MG63 (cell line): ENCODE measurements around the gene CYP51A1. TPM values are rescaled to one million over a fixed set of nuclear protein-coding genes. Genes with fewer than 3 reads are reported as not detected.
"Not testable (repeated sequence)": the region's sequence is repeated elsewhere in the genome, so short reads cannot be mapped to it uniquely, and the experiment has no call there.

Source experiments
- DNase-seq: peaks from one replicate; pipeline ENCODE4 v3.0.0-alpha.2; 2020
- H3K27me3 ChIP-seq: fragments of 250-450 bp; sonication (Bioruptor Pico); 2 replicates; pipeline ENCODE4 v1.5.1; 2020; ENCODE audit warnings: mild to moderate bottlenecking, moderate library complexity
- H3K36me3 ChIP-seq: fragments of 250-450 bp; sonication (Bioruptor Pico); 2 replicates; pipeline ENCODE4 v1.5.1; 2020; ENCODE audit warnings: mild to moderate bottlenecking, moderate library complexity
- H3K4me3 ChIP-seq: fragments of 250-450 bp; sonication (Bioruptor Pico); 2 replicates; pipeline ENCODE4 v1.5.1; 2020; ENCODE audit warnings: mild to moderate bottlenecking, moderate library complexity
- H3K9me3 ChIP-seq: fragments of 250-450 bp; sonication (Bioruptor Pico); 2 replicates; pipeline ENCODE4 v1.5.1; 2020; ENCODE audit warnings: mild to moderate bottlenecking, moderate library complexity
- total RNA-seq: library from RNA; depleted of rRNA; stranded (reverse); fragments of >200 nt; shearing (Covaris generic); gene quantifications from 2 replicates; pipeline ENCODE4 v1.2.3, GENCODE V29; 2014; ENCODE audit warnings: low replicate concordance

Gene CYP51A1
- total RNA-seq, 1 experiment from 2014 or later, result 38.4 TPM

DNA sequence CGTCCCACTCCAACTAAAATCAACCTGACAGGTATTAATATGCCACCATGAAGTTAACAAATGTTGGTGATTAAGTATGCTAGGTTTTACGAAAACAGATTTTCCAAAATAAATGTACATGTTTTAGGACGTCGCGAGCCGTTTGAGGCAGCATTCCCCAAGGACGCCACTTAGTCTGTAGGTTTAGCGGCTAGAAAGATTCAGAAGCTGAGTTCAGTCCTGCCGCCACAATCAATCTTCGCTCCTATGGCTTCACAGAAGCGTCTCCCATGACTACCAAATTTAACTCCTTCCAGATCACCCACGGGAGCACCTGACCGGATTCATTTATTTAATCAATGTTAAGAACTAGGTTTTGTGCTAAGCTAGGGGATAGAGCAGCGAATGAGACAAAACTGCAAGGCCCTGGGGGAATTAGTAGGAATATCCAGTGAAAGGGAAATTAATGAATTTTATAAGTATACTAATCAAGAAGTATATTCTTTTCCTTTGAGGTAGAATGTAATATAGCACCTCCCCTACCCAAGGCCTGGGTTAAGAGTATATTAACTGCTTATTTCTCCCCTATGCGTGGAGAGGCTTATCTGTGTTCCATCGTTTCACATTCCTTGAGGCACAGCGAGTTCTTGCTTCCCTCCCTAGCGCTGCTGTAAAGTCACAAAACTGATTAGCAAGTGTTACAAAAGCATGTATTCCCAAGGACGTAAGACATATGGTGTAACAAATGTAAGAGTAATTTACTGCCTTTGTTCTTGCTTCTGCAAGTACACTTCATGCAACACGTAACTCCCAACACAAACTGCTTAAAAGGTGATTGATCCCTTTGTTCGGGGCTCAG, 994 bp upstream of the CYP51A1 start:
- DNase-seq, result peak; percentile 1
- Histone ChIP-seq H3K4me3 (peak overlapping the region; percentile 85), H3K36me3 (no peaks in the 10 kb centered on the region), H3K27me3 (no peaks in the 10 kb centered on the region), H3K9me3 (no peaks in the 10 kb centered on the region)

- peak; percentile 60 for DNase-seq
- no peaks in the 10 kb centered on the region for H3K27me3 ChIP-seq
- no peaks in the 10 kb centered on the region for H3K9me3 ChIP-seq
- peak overlapping the region; percentile 85 for H3K4me3 ChIP-seq
- H3K36me3 ChIP-seq, result 0 out of 2 replicates have a peak, but pooled peaks cover 3% of the 10 kb centered on the region
Measured at GRCh38 chr7:92133737-92134270, 473 bp downstream of the CYP51A1 start.

- Histone ChIP-seq H3K36me3 (peaks cover 3% of the 10 kb centered on the region; the same call in 1 of the 2 replicates), H3K27me3 (no peaks in the 10 kb centered on the region), H3K4me3 (peak overlapping the region; percentile 85), H3K9me3 (no peaks in the 10 kb centered on the region)
- DNase-seq, result no peak
Measured at GRCh38 chr7:92133133-92133736, 1.0 kb downstream of the CYP51A1 start.

- Histone ChIP-seq H3K4me3 (no peak overlapping the region), H3K9me3 (no peaks in the 10 kb centered on the region), H3K27me3 (no peaks in the 10 kb centered on the region), H3K36me3 (peaks cover 14% of the 10 kb centered on the region)
- no peak for DNase-seq
Measured at GRCh38 chr7:92131764-92132330, 2.4 kb downstream of the CYP51A1 start.

DNA sequence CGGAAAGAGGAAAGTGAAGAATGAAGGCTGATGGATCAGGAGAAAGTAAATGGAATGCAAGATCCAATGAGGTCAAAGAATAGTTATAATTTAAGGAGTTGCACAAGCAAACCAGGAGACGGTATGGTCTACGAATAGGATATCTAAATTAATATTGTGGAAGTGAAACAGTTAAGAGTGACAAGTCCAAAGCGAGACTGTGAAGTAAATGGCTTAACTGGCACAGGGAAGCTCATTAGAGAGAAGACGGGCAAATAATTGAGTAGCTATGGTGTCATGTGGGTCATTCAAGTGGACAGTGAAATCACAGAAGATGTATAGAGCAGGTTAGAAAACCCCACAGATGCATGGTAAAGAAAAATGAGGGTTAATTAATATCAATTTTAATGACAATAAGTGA, 3.2 kb downstream of the CYP51A1 start:
- Histone ChIP-seq H3K36me3 (peaks cover 14% of the 10 kb centered on the region), H3K4me3 (no peak overlapping the region), H3K9me3 (no peaks in the 10 kb centered on the region), H3K27me3 (no peaks in the 10 kb centered on the region)
- no peak for DNase-seq

GRCh38 chr7:92121681-92122080, 12.6 kb downstream of the CYP51A1 start:
- no peaks in the 10 kb centered on the region; the same call in 1 of the 2 replicates for H3K9me3 ChIP-seq
- peaks cover 40% of the 10 kb centered on the region for H3K36me3 ChIP-seq
- no peaks in the 10 kb centered on the region for H3K27me3 ChIP-seq
- no peak for DNase-seq
- H3K4me3 ChIP-seq, result no peak overlapping the region

DNA sequence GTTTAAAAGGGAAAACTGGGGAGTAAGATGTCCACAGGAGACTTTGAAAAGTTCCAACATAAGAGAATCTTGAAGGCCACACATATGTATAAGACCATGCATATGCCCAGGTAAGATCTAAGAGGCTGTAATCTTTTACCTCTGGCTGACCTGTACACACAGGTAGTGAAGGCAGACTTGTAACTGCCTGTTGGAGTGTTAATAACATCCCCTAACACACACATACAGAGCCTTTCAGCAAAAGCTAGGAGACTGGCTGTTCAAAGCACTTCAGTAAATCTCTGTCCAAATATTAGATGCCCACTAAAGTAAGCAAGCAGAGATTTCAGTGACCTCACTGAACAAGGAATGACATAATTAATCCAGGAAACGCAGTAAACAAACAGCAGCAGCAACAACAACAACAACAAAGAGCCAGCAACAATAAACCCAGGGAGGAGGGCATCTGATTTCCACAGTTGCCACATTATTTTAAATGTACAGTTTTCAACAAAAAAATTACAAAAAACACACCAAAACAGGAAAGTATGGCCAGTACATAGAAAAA, 15.0 kb downstream of the CYP51A1 start:
- DNase-seq, result no peak
- H3K36me3 ChIP-seq, result peaks cover 30% of the 10 kb centered on the region
- H3K9me3 ChIP-seq, result no peaks in the 10 kb centered on the region; the same call in 1 of the 2 replicates
- no peak overlapping the region for H3K4me3 ChIP-seq
- no peaks in the 10 kb centered on the region for H3K27me3 ChIP-seq

DNA sequence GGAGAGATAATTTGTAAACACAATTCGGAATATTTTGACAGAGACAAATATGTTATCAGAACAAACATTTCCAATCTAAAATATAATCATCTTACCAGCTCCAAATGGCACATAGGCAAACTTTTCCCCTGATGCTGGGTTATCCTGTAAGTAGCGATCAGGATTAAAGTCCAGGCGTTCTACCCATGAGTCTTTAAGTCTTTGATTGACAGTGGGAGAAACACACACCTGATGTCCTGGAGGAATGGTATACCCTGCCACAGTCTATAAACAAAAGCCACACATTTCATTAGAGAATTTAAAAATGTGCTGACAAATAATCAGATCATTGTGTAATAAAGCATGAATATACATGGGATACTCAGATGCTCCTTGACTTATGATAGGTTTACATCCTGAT, 17.3 kb downstream of the CYP51A1 start:
- Histone ChIP-seq H3K4me3 (no peak overlapping the region), H3K36me3 (peaks cover 8% of the 10 kb centered on the region), H3K27me3 (no peaks in the 10 kb centered on the region), H3K9me3 (no peaks in the 10 kb centered on the region)
- no peak for DNase-seq

- H3K9me3 ChIP-seq, result no peaks in the 10 kb centered on the region
- no peaks in the 10 kb centered on the region for H3K27me3 ChIP-seq
- H3K4me3 ChIP-seq, result no peak overlapping the region
- no peak for DNase-seq
- H3K36me3 ChIP-seq, result peaks cover 4% of the 10 kb centered on the region; the same call in 1 of the 2 replicates
Measured at GRCh38 chr7:92115821-92116220, 18.5 kb downstream of the CYP51A1 start.

DNA sequence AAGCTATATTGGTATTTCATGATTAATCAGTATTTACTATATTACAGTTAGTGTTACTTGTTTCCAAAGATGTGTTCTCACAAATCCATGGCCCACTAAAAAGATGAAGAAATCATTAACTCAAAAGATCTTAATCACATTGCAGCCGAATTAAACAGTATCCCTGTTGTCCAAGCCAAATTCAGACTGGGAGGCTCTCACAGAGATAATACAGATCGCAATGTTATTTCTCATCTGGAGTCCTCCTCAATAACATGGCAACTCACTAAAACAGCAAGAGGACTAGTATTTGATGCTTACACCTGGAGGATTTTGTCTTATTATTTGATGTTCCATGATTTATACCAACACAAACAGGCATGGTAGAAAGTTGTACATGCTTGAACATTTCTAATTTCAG, 23.4 kb downstream of the CYP51A1 start:
- Histone ChIP-seq H3K4me3 (no peak overlapping the region), H3K36me3 (peaks cover 8% of the 10 kb centered on the region), H3K9me3 (no peaks in the 10 kb centered on the region), H3K27me3 (no peaks in the 10 kb centered on the region)
- DNase-seq, result no peak

GRCh38 chr7:92108821-92109220, 25.5 kb downstream of the CYP51A1 start:
- H3K36me3 ChIP-seq, result peaks cover 8% of the 10 kb centered on the region
- H3K9me3 ChIP-seq, result no peaks in the 10 kb centered on the region
- H3K27me3 ChIP-seq, result no peaks in the 10 kb centered on the region
- DNase-seq, result no peak
- H3K4me3 ChIP-seq, result no peak overlapping the region

DNA sequence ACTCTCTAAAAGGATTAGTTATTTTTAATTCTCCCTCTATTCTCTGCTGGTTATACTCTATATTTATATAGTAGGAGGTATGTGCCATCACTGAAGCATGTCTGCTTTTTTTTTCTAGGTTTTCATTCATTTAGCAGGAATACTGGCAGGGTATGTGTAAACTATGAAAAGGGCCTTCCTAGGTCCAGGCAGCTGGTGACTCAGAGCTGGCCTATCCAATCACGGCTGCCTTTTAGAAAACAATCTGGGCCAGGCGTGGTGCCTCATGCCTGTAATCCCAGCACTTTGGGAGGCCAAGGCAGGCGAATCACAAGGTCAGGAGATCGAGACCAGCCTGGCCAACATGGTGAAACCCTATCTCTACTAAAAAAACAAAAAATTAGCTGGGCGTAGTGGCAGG, 31.4 kb downstream of the CYP51A1 start:
- H3K4me3 ChIP-seq, H3K27me3 ChIP-seq, H3K36me3 ChIP-seq, H3K9me3 ChIP-seq: not testable (repeated sequence)
- DNase-seq, result peak; percentile 73

GRCh38 chr7:92100534-92100933, 33.7 kb downstream of the CYP51A1 start:
- DNase-seq, result no peak
- no peaks in the 10 kb centered on the region for H3K9me3 ChIP-seq
- no peaks in the 10 kb centered on the region; the same call in 1 of the 2 replicates for H3K36me3 ChIP-seq
- H3K4me3 ChIP-seq, result no peak overlapping the region
- H3K27me3 ChIP-seq, result no peaks in the 10 kb centered on the region

GRCh38 chr7:92095380-92095779, 38.9 kb downstream of the CYP51A1 start:
- no peaks in the 10 kb centered on the region for H3K36me3 ChIP-seq
- H3K4me3 ChIP-seq, result no peak overlapping the region
- no peaks in the 10 kb centered on the region for H3K27me3 ChIP-seq
- H3K9me3 ChIP-seq, result no peaks in the 10 kb centered on the region
- no peak for DNase-seq

DNA sequence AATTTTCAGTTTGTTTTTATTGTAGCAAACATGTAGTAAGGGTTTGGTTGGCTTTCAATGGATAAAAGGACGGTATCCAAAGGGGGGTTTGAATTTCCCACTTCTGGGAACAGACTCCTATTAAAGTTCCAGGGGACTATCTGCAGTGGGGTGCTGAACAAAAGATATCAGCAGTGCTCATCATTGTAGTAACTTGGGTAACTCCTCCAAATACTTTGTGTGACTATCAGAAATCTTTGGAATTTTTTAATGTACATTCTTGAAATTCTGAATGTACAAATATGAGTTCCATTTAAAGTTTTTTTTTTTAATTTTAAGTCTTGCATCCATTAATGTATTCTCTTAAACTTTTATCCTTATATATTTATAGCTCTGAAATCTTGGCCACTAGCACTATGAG, 42.1 kb downstream of the CYP51A1 start:
- H3K27me3 ChIP-seq, result no peaks in the 10 kb centered on the region
- H3K9me3 ChIP-seq, result no peaks in the 10 kb centered on the region
- DNase-seq, result no peak
- H3K36me3 ChIP-seq, result no peaks in the 10 kb centered on the region; the same call in 1 of the 2 replicates
- H3K4me3 ChIP-seq, result no peak overlapping the region

GRCh38 chr7:92088266-92088665, 46.0 kb downstream of the CYP51A1 start:
- Histone ChIP-seq H3K4me3 (no peak overlapping the region), H3K27me3 (no peaks in the 10 kb centered on the region), H3K9me3 (no peaks in the 10 kb centered on the region), H3K36me3 (peaks cover 4% of the 10 kb centered on the region; the same call in 1 of the 2 replicates)
- no peak for DNase-seq

DNA sequence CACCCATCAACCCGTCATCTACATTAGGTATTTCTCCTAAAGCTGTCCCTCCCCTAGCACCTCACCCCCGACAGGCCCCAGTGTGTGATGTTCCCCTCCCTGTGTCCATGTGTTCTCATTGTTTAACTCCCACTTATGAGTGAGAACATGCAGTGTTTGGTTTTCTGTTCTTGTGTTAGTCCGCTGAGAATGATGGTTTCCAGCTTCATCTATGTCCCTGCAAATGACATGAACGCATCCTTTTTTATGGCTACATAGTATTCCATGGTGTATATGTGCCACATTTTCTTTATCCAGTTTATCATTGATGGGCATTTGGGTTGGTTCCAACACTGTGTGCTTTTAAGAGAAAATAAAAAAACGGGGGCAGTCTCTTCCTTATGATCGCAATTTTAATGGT, 50.4 kb downstream of the CYP51A1 start:
- not testable (repeated sequence) for H3K9me3 ChIP-seq, H3K36me3 ChIP-seq, H3K4me3 ChIP-seq, DNase-seq, H3K27me3 ChIP-seq
